ENCODE measurements around the gene TMTC4. TPM values are rescaled to one million over a fixed set of nuclear protein-coding genes. Genes with fewer than 3 reads are reported as not detected.

TMTC4 gene
- total RNA-seq, 1 donor from 2014 or later, result 17.0 TPM

- H3K36me3 Mint-ChIP-seq (ENCODE audit: low read depth), result peaks cover 8% of the 10 kb centered on the region
- H3K27me3 Mint-ChIP-seq, result no peaks in the 10 kb centered on the region
- peaks cover 47% of the 10 kb centered on the region for H3K4me1 Mint-ChIP-seq
- intact Hi-C loops (cut with micrococcal nuclease), result loop anchor here (5.0 kb wide), 1 partner anchor 40 kb away; no protein-coding TSS in a partner anchor
- H3K9me3 Mint-ChIP-seq, result no peaks in the 10 kb centered on the region
- ATAC-seq (ENCODE audit: low read depth), result peak; percentile 22
- ChIA-PET POLR2A (interaction anchor here (0.6 kb wide), 1 partner anchor 1064 kb away, joined by 4 read pairs; no protein-coding TSS in a partner anchor), CTCF (interaction anchor here (0.7 kb wide), 1 partner anchor 1436 kb away, joined by 4 read pairs; no protein-coding TSS in a partner anchor)
- peak overlapping the region; percentile 62 for H3K27ac Mint-ChIP-seq
- no peak for DNase-seq
- no peak for TF ChIP-seq CTCF (IDR thresholded peaks at IDR 0.05)
- no peak overlapping the region for H3K4me3 Mint-ChIP-seq
Measured at GRCh38 chr13:100611678-100612492, 62.7 kb downstream of the TMTC4 start.

GRCh38 chr13:100610391-100611347 is 63.9 kb downstream of the TMTC4 start:
- ATAC-seq (ENCODE audit: low read depth) (peak; percentile 59), DNase-seq (no peak)
- Mint-ChIP-seq H3K27ac (peak overlapping the region; percentile 78), H3K4me3 (peak overlapping the region; percentile 59), H3K27me3 (no peaks in the 10 kb centered on the region), H3K9me3 (no peaks in the 10 kb centered on the region), H3K4me1 (peaks cover 50% of the 10 kb centered on the region), H3K36me3 (ENCODE audit: low read depth) (peaks cover 9% of the 10 kb centered on the region)
- intact Hi-C loops (cut with micrococcal nuclease), result loop anchor here (1.0 to 5.0 kb wide), 3 partner anchors 22 to 64 kb away; partner anchors contain the start of genes GGACT and TMTC4
- no peak for TF ChIP-seq CTCF (IDR thresholded peaks at IDR 0.05)
- ChIA-PET CTCF (interaction anchor here (0.7 to 2.1 kb wide), 3 partner anchors 15 to 23 kb away, joined by 3 to 5 read pairs (median 3); no protein-coding TSS in a partner anchor), POLR2A (interaction anchor here (0.7 to 2.9 kb wide), 4 partner anchors 22 to 1410 kb away, joined by 3 to 11 read pairs (median 6); partner anchors contain the start of genes GGACT, TMTC4 and UBAC2)

- Mint-ChIP-seq H3K27me3 (no peaks in the 10 kb centered on the region), H3K9me3 (no peaks in the 10 kb centered on the region), H3K36me3 (ENCODE audit: low read depth) (peaks cover 9% of the 10 kb centered on the region), H3K4me1 (peaks cover 50% of the 10 kb centered on the region), H3K27ac (peak overlapping the region; percentile 78), H3K4me3 (peak overlapping the region; percentile 32)
- ATAC-seq (ENCODE audit: low read depth) (peak; percentile 77), DNase-seq (no peak)
- intact Hi-C loops (cut with micrococcal nuclease), result no loop called here
- no peak for TF ChIP-seq CTCF (IDR thresholded peaks at IDR 0.05)
- POLR2A ChIA-PET, result interaction anchor here (0.6 to 2.9 kb wide), 2 partner anchors 20 to 66 kb away, joined by 4 to 11 read pairs; partner anchors contain the start of gene GGACT
- CTCF ChIA-PET, result interaction anchor here (2.1 kb wide), 1 partner anchor 13 kb away, joined by 5 read pairs; no protein-coding TSS in a partner anchor
Measured at GRCh38 chr13:100608906-100609305, 65.7 kb downstream of the TMTC4 start.

GRCh38 chr13:100608489-100608888 is 66.1 kb downstream of the TMTC4 start:
- ChIA-PET CTCF (no interaction called here), POLR2A (interaction anchor here (2.9 kb wide), 1 partner anchor 20 kb away, joined by 11 read pairs; the partner anchor contains the start of gene GGACT)
- Mint-ChIP-seq H3K27ac (peak overlapping the region; percentile 78), H3K4me1 (peaks cover 50% of the 10 kb centered on the region), H3K4me3 (no peak overlapping the region), H3K27me3 (no peaks in the 10 kb centered on the region), H3K36me3 (ENCODE audit: low read depth) (peaks cover 13% of the 10 kb centered on the region), H3K9me3 (no peaks in the 10 kb centered on the region)
- DNase-seq, result no peak
- intact Hi-C loops (cut with micrococcal nuclease), result no loop called here
- ATAC-seq (ENCODE audit: low read depth), result no peak
- no peak for TF ChIP-seq CTCF (IDR thresholded peaks at IDR 0.05)

Data from activated B cell treated with CpG ODN at 0.5 μM for 24 hours (primary cell).